Aorta (tissue), 5 donors: ENCODE measurements around the gene PHACTR2. TPM values are rescaled to one million over a fixed set of nuclear protein-coding genes. Genes with fewer than 3 reads are reported as not detected.
"Not testable (repeated sequence)": the region's sequence is repeated elsewhere in the genome, so short reads cannot be mapped to it uniquely, and the experiment has no call there.

Source experiments
- ATAC-seq: fragments of 200-7000 bp; cut with Tn5 transposase; one replicate; pipeline ENCODE4 v1.9.1; 2022; ENCODE audit warnings: moderate library complexity; ENCODE audit not compliant: low FRiP score
- DNase-seq, 2 donors: peaks; one replicate each; pipeline ENCODE4 v3.0.0-alpha.2; 2020
- H3K27ac ChIP-seq, 2 donors: one replicate each; pipeline ENCODE4 v1.5.1; 2013; ENCODE audit warnings: low read length in 2 of 2, mild to moderate bottlenecking in 2 of 2, moderate library complexity in 2 of 2, control low read depth in 1 of 2, inconsistent platforms in 1 of 2, low read depth in 1 of 2
- H3K27me3 ChIP-seq, 2 donors: one replicate each; pipeline ENCODE4 v1.6.1; 2013; ENCODE audit warnings: control low read depth in 1 of 2, low read length in 1 of 2, mild to moderate bottlenecking in 1 of 2, moderate library complexity in 1 of 2; ENCODE audit not compliant: insufficient read depth in 2 of 2, control insufficient read depth in 1 of 2
- H3K36me3 ChIP-seq, 2 donors: one replicate each; pipeline ENCODE4 v1.6.1; 2013; ENCODE audit warnings: control low read depth in 1 of 2, low read length in 1 of 2, mild to moderate bottlenecking in 1 of 2; ENCODE audit not compliant: insufficient read depth in 2 of 2, control insufficient read depth in 1 of 2
- H3K4me1 ChIP-seq, 2 donors: one replicate each; pipeline ENCODE4 v1.6.1; 2013; ENCODE audit warnings: low read length in 2 of 2, control low read depth in 1 of 2, mild to moderate bottlenecking in 1 of 2, moderate library complexity in 1 of 2; ENCODE audit not compliant: insufficient read depth in 2 of 2, control insufficient read depth in 1 of 2
- H3K4me3 ChIP-seq, 2 donors: one replicate each; pipeline ENCODE4 v1.5.1; 2013; ENCODE audit warnings: low read length in 2 of 2, control low read depth in 1 of 2, mild to moderate bottlenecking in 1 of 2
- H3K9me3 ChIP-seq: one replicate; pipeline ENCODE4 v1.6.1; 2013; ENCODE audit warnings: mild to moderate bottlenecking, low read length; ENCODE audit not compliant: control insufficient read depth
- WGBS, 2 donors: extraction: QIAGEN DNeasy Blood & Tissue Kit; methylation state at CpG; one replicate each; pipeline ENCODE4 v1.1.7; 2013; 5-methylcytosine and 5-hydroxymethylcytosine counted together
- intact Hi-C, 2 donors: fragments of 100-400 bp; cut with DNase I; formaldehyde crosslinking; loops; one replicate each; pipeline versions ENCODE4 v1.14.2 to v1.15.0; 2022
- polyA plus RNA-seq, 2 donors: library from polyadenylated mRNA; stranded (reverse); fragments of 200-250 nt; gene quantifications; one replicate each; pipeline ENCODE4 v1.2.3, GENCODE V29; 2013
- total RNA-seq, 2 donors: library from RNA; stranded (reverse); fragmentation: NEBNext Ultra II Directional; extraction: Animal tissue kit (Norgen Biotek cat#: 25700); gene quantifications; one replicate each; pipeline ENCODE4 v1.2.1, GENCODE V29; 2021
- donor health status: healthy with polysubstance abuse.
- donor health status: Bipolar disorder and iron deficiency.
- donor health status: DM: no; HTN: no; CAD: no.
- donor health status: DM: no; HTN: no; CAD: no.
- donor health status: DM: yes; HTN: yes; CAD: no.

PHACTR2 gene
- total and polyA plus RNA-seq, 4 donors: 15.3 to 96.8 (median 51.2) TPM

DNA sequence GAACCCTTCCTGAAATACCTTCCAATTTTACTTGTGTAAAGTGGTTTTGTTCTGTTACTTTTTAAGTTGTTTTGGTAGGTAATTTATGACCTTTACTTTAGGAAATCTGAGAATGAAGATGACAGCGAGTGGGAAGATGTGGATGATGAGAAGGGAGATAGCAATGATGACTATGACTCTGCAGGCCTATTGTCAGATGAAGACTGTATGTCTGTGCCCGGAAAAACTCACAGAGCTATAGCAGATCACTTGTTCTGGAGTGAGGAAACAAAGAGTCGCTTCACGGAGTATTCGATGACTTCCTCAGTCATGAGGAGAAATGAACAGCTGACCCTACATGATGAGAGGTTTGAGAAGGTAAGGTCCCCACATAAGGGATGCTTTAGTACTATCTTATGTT is 179.9 kb downstream of the PHACTR2 start:
- Histone ChIP-seq H3K4me3 (no peak overlapping the region), H3K27ac (no peak overlapping the region), H3K4me1 (no peaks in the 10 kb centered on the region), H3K27me3 (no peaks in the 10 kb centered on the region), H3K9me3 (no peaks in the 10 kb centered on the region), H3K36me3 (peaks cover 3 to 7% of the 10 kb centered on the region in 2 donors)
- intact Hi-C loops: no loop called here
- ATAC-seq (no peak), DNase-seq (no peak)
- 94 to 98% methylated on average over 5 of the region's 5 CpGs for WGBS, 2 donors

DNA sequence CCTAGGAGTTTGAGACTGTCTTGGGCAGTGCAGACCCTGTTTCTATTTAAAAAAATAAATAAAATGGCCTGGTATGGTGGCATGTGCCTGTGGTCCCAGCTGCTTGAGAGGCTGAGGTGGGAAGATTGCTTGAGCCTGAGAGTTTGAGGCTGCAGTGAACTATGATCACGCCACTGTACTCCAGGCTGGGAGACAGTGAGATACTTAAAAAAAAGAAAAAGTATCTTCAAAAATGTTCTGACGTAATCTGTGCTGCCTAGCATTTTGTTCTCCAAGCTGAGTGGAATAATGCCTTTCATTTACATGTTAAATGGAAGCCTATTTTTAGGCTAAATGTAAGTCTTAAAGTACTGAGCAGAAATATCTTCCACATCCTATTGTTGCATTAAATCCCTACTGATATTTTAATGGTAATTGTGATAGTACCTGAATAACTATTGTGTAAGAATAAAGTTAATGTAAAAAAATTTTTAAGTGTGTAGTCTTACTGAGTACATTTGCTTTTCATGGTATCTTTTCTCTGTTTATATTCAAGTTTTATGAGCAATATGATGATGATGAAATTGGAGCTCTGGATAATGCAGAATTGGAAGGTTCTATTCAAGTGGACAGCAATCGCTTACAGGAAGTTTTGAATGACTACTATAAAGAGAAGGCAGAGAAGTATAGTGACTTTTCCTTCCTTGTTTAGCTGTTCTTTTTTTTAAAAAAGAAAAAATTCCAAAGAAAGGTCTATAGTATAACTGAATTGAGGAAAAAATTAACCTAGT is 182.3 kb downstream of the PHACTR2 start:
- Histone ChIP-seq H3K9me3 (no peaks in the 10 kb centered on the region), H3K27ac (no peak overlapping the region), H3K4me3 (no peak overlapping the region), H3K4me1 (no peaks in the 10 kb centered on the region), H3K27me3 (no peaks in the 10 kb centered on the region), H3K36me3 (peaks cover 4 to 7% of the 10 kb centered on the region in 2 donors)
- intact Hi-C loops: no loop called here
- 96 to 97% methylated on average over 3 of the region's 3 CpGs for WGBS, 2 donors
- no peak for ATAC-seq
- DNase-seq: no peak

DNA sequence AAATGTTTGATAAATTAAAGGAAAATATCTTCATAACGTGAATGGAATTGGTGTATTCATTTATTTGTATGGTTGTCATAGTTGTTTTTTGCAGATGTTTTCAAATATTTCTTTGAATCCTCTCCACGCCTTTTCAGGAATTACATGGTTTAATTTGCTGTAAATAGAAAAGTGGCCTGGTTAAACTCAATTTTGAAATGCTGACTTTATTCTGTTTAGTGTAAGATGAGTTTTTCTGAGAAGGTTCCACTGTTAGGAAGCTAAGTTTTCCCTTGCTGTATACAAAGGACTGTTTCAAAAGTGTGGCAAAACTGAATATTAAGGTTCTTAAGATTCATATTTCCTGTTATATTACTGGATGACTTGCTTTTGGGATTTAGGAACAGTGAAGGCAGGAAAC is 186.0 kb downstream of the PHACTR2 start:
- WGBS, 2 donors: 87 to 89% methylated on average over 2 of the region's 2 CpGs
- Histone ChIP-seq H3K4me1 (no peaks in the 10 kb centered on the region), H3K27me3 (no peaks in the 10 kb centered on the region), H3K36me3 (peaks cover 5 to 8% of the 10 kb centered on the region in 2 donors), H3K27ac (no peak overlapping the region), H3K4me3 (no peak overlapping the region), H3K9me3 (no peaks in the 10 kb centered on the region)
- DNase-seq: no peak
- intact Hi-C loops: no loop called here
- ATAC-seq: no peak

DNA sequence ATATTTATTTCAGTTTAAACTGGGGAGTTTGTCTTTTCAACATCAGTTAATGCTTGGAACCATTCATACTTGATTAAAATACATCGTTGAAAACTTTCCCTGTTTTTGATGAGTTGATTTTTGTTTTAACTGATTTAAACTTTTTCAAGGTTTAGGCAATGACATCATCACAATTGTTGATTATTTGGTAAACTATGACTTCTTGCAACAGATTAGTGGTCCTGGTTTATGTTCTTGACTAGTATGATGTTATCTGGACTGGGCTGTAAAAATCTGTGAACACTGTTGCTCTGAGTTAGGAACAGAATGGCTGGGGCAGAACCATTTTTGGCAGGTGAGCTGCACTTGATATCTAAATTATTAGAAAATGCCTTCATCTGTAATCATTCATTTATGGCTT is 186.5 kb downstream of the PHACTR2 start, which contains the start of gene ZC2HC1B:
Gene ZC2HC1B, plus strand, starts transcription at position 241 of the 400 bp plus-strand sequence. Its CDS starts 66 bp downstream, at position 307.
- WGBS, 2 donors: 94 to 96% methylated on average over 1 of the region's 1 CpG
- Histone ChIP-seq H3K27me3 (no peaks in the 10 kb centered on the region), H3K36me3 (peaks cover 5 to 8% of the 10 kb centered on the region in 2 donors), H3K9me3 (no peaks in the 10 kb centered on the region), H3K27ac (no peak within 1 kb of the TSS), H3K4me1 (no peaks in the 10 kb centered on the region), H3K4me3 (no peak within 1 kb of the TSS)
- ATAC-seq (no peak), DNase-seq (no peak)
- intact Hi-C loops: no loop called here

DNA sequence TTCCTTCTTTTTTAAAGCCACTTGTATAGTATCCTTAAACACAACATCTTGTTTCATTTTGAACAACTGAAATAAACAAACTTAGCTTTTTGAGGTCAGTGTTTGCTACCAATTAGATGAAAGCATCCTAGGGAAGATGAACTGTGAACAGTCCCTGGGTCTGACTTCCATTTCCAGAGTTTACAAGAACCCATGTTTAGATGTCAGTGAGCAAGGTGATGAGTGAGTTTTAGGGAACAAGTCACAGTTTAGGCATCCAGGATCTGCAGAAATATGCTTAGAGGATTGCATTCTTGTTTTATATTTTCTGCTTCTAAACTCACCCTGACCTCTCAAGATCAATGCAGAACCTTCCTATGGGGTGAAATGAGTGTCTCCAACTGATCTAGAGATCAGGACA is 189.5 kb downstream of the PHACTR2 start:
- ATAC-seq (no peak), DNase-seq (no peak)
- H3K4me1 ChIP-seq: no peaks in the 10 kb centered on the region
- no peaks in the 10 kb centered on the region for H3K9me3 ChIP-seq
- H3K36me3 ChIP-seq: peaks cover 5 to 6% of the 10 kb centered on the region in 2 donors
- H3K4me3 ChIP-seq: no peak overlapping the region
- no peak overlapping the region for H3K27ac ChIP-seq
- H3K27me3 ChIP-seq: no peaks in the 10 kb centered on the region
- intact Hi-C loops: no loop called here

DNA sequence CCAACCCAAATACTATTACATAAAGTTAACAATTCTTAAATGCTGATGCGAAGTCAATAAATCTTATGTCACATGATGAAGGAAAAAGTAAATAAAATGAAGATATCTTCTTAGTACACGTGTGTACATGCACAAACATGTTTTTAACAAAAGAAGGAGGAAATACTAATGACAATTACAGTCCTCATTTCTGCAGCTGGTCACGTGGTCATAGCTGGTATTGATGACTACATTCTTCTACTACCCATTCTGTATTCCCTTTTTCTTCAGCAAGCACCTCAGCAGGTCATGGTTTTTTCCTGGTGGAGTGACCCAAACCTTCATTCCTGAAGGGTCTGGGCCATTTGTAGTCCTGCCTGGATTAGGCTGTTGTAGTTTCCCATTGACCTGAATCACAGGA is 191.0 kb downstream of the PHACTR2 start:
- H3K9me3 ChIP-seq, H3K4me1 ChIP-seq: not testable (repeated sequence)

DNA sequence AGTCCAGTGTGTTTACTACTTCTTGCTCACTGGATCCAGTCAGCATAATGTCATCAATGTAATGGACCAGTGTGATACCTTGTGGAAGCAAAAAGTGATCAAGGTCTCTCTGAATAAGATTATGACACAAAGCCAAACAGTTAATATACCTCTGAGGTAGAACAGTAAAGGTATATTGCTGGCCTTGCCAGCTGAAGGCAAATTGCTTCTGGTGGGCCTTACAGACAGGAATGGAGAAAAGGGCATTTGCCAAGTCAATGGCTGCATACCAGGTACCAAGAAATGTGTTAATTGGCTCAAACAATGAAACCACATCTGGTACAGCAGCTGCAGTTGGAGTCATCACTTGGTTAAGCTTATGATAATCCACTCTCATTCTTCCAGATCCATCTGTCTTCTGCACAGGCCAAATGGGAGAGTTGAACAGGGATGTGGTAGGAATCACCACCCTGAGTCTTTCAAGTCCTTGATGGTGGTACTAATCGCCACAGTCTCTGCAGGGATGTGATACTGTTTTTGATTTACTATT is 193.5 kb downstream of the PHACTR2 start:
- H3K4me1 ChIP-seq, ATAC-seq, H3K36me3 ChIP-seq, H3K4me3 ChIP-seq, H3K9me3 ChIP-seq, H3K27me3 ChIP-seq, DNase-seq, intact Hi-C loops, H3K27ac ChIP-seq: not testable (repeated sequence)
- 83 to 98% methylated on average over 1 of the region's 1 CpG for WGBS, 2 donors

More for the DNA sequence above, 191.0 kb downstream of the PHACTR2 start:
- H3K4me3 ChIP-seq, intact Hi-C loops, H3K27ac ChIP-seq, ATAC-seq, H3K27me3 ChIP-seq, H3K36me3 ChIP-seq, DNase-seq: not testable (repeated sequence)
- WGBS, 2 donors: 91 to 96% methylated on average over 3 of the region's 3 CpGs

DNA sequence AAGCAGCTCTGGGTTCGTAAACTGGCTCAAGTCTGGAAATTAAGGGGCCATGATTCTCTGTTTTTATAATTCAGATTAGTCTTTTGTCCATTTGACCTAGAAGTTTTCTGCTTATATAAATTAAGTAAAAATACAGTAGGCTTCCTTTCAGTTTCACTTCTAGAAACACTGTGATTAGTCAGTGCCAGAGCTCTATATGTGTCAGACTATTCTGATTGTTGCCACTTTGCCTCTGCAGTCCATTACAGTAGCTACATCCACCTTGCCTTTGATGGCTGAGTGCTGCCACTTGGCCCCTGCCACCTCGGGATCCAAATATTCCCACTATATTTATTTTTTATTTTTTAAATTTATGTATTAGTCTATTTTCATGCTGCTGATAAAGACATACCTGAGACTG is 194.4 kb downstream of the PHACTR2 start:
- 87% methylated on average over 2 of the region's 2 CpGs for WGBS, 2 donors
- intact Hi-C loops: no loop called here
- no peak for ATAC-seq
- no peak for DNase-seq
- Histone ChIP-seq H3K4me3 (no peak overlapping the region), H3K4me1 (no peaks in the 10 kb centered on the region), H3K36me3 (no peaks in the 10 kb centered on the region), H3K9me3 (peaks cover 2% of the 10 kb centered on the region), H3K27ac (no peak overlapping the region), H3K27me3 (no peaks in the 10 kb centered on the region)

DNA sequence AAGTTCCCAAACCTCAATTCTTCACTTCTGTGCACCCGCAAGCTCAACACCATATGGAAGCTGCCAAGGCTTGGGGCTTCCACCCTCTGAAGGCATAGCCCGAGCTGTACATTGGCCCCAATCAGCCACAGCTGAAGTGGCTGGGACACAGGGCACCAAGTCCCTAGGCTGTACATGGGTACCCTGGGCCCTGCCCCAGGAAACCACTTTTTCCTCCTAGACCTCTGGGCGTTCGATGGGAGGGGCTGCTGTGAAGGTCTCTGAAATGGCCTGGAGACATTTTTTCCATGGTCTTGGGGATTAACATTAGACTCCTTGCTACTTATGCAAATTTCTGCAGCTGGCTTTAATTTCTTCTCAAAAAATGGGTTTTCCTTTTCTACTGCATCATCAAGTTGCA is 195.8 kb downstream of the PHACTR2 start:
- WGBS, 2 donors: 90 to 96% methylated on average over 4 of the region's 4 CpGs
- H3K4me3 ChIP-seq, H3K27me3 ChIP-seq, intact Hi-C loops, DNase-seq, H3K4me1 ChIP-seq, H3K9me3 ChIP-seq, ATAC-seq, H3K36me3 ChIP-seq, H3K27ac ChIP-seq: not testable (repeated sequence)
